Liver (tissue), 3 donors: ENCODE data around the gene SLC6A12.

Experiments used
- EGR1 ChIP-seq, 2 donors: IDR thresholded peaks; 2 replicates each; pipeline ENCODE4 v1.6.1; 2016 to 2018; ENCODE audit warnings: antibody characterized with exemption in 2 of 2, low read depth in 2 of 2
- FOXA1 ChIP-seq: IDR thresholded peaks from 2 replicates; pipeline ENCODE4 v1.6.1; 2016; ENCODE audit warnings: antibody characterized with exemption
- FOXA2 ChIP-seq: IDR thresholded peaks from 2 replicates; pipeline ENCODE4 v1.6.1; 2016; ENCODE audit warnings: antibody characterized with exemption
- GABPA ChIP-seq, 2 donors: IDR thresholded peaks in 1 of 2; conservative IDR thresholded peaks in 1 of 2; 2 replicates each; pipeline ENCODE4 v1.6.1; 2016; ENCODE audit warnings: antibody characterized with exemption in 2 of 2, mild to moderate bottlenecking in 1 of 2, moderate library complexity in 1 of 2
- HNF4G ChIP-seq: IDR thresholded peaks from 2 replicates; pipeline ENCODE4 v1.6.1; 2016; ENCODE audit warnings: antibody characterized with exemption
- JUND ChIP-seq, 2 donors: IDR thresholded peaks; 2 replicates each; pipeline ENCODE4 v1.6.1; 2016; ENCODE audit warnings: antibody characterized with exemption in 2 of 2
- RAD21 ChIP-seq, 2 donors: IDR thresholded peaks; 2 replicates each; pipeline ENCODE4 v1.6.1; 2016; ENCODE audit warnings: antibody characterized with exemption in 2 of 2, mild to moderate bottlenecking in 2 of 2
- SP1 ChIP-seq: IDR thresholded peaks from 2 replicates; pipeline ENCODE4 v1.6.1; 2018; ENCODE audit warnings: antibody characterized with exemption, mild to moderate bottlenecking
- TAF1 ChIP-seq: conservative IDR thresholded peaks from 2 replicates; pipeline ENCODE4 v1.6.1; 2016; ENCODE audit warnings: antibody characterized with exemption, mild to moderate bottlenecking
- YY1 ChIP-seq: IDR thresholded peaks from 2 replicates; pipeline ENCODE4 v1.6.1; 2016; ENCODE audit warnings: antibody characterized with exemption, mild to moderate bottlenecking
- TF ChIP-seq, protein P1 (sequence below): fragments of 150-350 bp; IDR thresholded peaks from 2 replicates; pipeline ENCODE4 v1.5.1; 2017; ENCODE audit warnings: improper control_type of control experiment, low read depth, low read length; ENCODE audit not compliant: missing input control
- TF ChIP-seq, protein P2 (sequence below): IDR thresholded peaks from 2 replicates; pipeline ENCODE4 v1.6.1; 2016; ENCODE audit warnings: antibody characterized with exemption
- TF ChIP-seq, protein P3 (sequence below): IDR thresholded peaks from 2 replicates; pipeline ENCODE4 v1.6.1; 2016; ENCODE audit warnings: antibody characterized with exemption
- TF ChIP-seq, protein P4 (sequence below): IDR thresholded peaks from 2 replicates; pipeline ENCODE4 v1.6.1; 2016; ENCODE audit warnings: antibody characterized with exemption
- donor health status: healthy.
- donor health status: healthy.

DNA sequence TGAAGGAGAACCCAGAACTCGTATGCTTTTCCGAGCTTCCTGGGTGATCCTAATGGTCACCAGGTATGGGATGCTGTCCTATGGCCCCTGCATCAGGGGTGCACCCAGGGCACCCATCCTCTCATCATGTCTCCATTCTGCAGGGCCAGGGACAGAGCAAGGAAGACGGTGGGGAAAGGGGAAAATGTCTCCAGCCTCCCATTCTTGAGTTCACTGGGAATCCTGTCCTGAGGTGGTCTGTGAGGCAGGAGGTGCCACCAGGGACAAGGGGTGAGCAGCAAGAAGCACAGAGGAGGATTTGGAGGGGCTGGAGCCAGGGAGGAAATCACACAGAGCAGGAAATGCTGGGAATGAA, 14.9 kb upstream of the SLC6A12 start:
- TF ChIP-seq JUND (IDR thresholded peaks at IDR 0.05) (no peak), EGR1 (IDR thresholded peaks at IDR 0.05; ENCODE audit: low read depth in 2 of 2) (no peak), RAD21 (IDR thresholded peaks at IDR 0.05) (no peak), FOXA1 (no peak), FOXA2 (no peak), TAF1 (no peak), YY1 (no peak), HNF4G (no peak), GABPA (IDR thresholded peaks at IDR 0.05 in 1 of 2, conservative IDR thresholded peaks at IDR 0.05 in 1 of 2) (no peak), SP1 (no peak)
- TF ChIP-seq, protein P1, sequence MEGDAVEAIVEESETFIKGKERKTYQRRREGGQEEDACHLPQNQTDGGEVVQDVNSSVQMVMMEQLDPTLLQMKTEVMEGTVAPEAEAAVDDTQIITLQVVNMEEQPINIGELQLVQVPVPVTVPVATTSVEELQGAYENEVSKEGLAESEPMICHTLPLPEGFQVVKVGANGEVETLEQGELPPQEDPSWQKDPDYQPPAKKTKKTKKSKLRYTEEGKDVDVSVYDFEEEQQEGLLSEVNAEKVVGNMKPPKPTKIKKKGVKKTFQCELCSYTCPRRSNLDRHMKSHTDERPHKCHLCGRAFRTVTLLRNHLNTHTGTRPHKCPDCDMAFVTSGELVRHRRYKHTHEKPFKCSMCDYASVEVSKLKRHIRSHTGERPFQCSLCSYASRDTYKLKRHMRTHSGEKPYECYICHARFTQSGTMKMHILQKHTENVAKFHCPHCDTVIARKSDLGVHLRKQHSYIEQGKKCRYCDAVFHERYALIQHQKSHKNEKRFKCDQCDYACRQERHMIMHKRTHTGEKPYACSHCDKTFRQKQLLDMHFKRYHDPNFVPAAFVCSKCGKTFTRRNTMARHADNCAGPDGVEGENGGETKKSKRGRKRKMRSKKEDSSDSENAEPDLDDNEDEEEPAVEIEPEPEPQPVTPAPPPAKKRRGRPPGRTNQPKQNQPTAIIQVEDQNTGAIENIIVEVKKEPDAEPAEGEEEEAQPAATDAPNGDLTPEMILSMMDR, result no peak
- TF ChIP-seq, protein P2, sequence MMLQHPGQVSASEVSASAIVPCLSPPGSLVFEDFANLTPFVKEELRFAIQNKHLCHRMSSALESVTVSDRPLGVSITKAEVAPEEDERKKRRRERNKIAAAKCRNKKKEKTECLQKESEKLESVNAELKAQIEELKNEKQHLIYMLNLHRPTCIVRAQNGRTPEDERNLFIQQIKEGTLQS, result no peak
- TF ChIP-seq, protein P3, sequence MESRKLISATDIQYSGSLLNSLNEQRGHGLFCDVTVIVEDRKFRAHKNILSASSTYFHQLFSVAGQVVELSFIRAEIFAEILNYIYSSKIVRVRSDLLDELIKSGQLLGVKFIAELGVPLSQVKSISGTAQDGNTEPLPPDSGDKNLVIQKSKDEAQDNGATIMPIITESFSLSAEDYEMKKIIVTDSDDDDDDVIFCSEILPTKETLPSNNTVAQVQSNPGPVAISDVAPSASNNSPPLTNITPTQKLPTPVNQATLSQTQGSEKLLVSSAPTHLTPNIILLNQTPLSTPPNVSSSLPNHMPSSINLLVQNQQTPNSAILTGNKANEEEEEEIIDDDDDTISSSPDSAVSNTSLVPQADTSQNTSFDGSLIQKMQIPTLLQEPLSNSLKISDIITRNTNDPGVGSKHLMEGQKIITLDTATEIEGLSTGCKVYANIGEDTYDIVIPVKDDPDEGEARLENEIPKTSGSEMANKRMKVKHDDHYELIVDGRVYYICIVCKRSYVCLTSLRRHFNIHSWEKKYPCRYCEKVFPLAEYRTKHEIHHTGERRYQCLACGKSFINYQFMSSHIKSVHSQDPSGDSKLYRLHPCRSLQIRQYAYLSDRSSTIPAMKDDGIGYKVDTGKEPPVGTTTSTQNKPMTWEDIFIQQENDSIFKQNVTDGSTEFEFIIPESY, result no peak
- TF ChIP-seq, protein P4, sequence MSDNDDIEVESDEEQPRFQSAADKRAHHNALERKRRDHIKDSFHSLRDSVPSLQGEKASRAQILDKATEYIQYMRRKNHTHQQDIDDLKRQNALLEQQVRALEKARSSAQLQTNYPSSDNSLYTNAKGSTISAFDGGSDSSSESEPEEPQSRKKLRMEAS, result no peak
